Right lobe of liver (tissue), 6 donors: Measurements from ENCODE around the gene SRRM3. TPM values are rescaled to one million over a fixed set of nuclear protein-coding genes. Genes with fewer than 3 reads are reported as not detected.
"Not testable (repeated sequence)": the region's sequence is repeated elsewhere in the genome, so short reads cannot be mapped to it uniquely, and the experiment has no call there.

Experiments
- ATAC-seq, 4 donors: fragments of 200-7000 bp; cut with Tn5 transposase; one replicate each; pipeline ENCODE4 v1.9.1; 2020; ENCODE audit warnings: mild to moderate bottlenecking in 4 of 4, moderate library complexity in 4 of 4
- DNase-seq, 3 donors: peaks; one replicate each; pipeline ENCODE4 v3.0.0-alpha.2; 2020
- H3K27ac ChIP-seq, 3 donors: fragments of 200-600 bp; one replicate each; pipeline ENCODE4 v1.8.0; 2022
- H3K27me3 ChIP-seq, 2 donors: fragments of 200-600 bp; one replicate each; pipeline ENCODE4 v1.8.0; 2022
- H3K36me3 ChIP-seq, 4 donors: fragments of 200-600 bp; sonication (generic) in 1 of 4; one replicate each; pipeline versions ENCODE4 v1.5.1 to v1.8.0; 2017 to 2022; ENCODE audit warnings: control low read depth in 1 of 4
- H3K4me1 ChIP-seq, 4 donors: fragments of 200-600 bp; sonication (generic) in 1 of 4; one replicate each; pipeline versions ENCODE4 v1.5.1 to v1.8.0; 2017 to 2022; ENCODE audit warnings: control low read depth in 1 of 4
- H3K4me3 ChIP-seq, 3 donors: fragments of 200-600 bp; one replicate each; pipeline ENCODE4 v1.8.0; 2022
- H3K9me3 ChIP-seq, 4 donors: fragments of 200-600 bp; sonication (generic) in 1 of 4; one replicate each; pipeline versions ENCODE4 v1.5.1 to v1.8.0; 2017 to 2022; ENCODE audit warnings: control low read depth in 1 of 4
- CTCF ChIP-seq, 4 donors: fragments of 200-600 bp in 3 of 4; fragments of 450-650 bp in 1 of 4; IDR thresholded peaks; one replicate each; pipeline versions ENCODE4 v1.5.1 to v1.8.0; 2016 to 2022; ENCODE audit warnings: antibody characterized with exemption in 4 of 4, mild to moderate bottlenecking in 2 of 4
- POLR2A ChIP-seq: fragments of 450-650 bp; IDR thresholded peaks from one replicate; pipeline ENCODE4 v1.6.1; 2017; ENCODE audit warnings: antibody characterized with exemption, mild to moderate bottlenecking
- WGBS: methylation state at CpG from one replicate; pipeline ENCODE4 v1.1.6; 2018; ENCODE audit warnings: low coverage, low lambda C conversion rate; ENCODE audit not compliant: insufficient coverage; ENCODE audit errors: missing lambda C conversion rate; 5-methylcytosine and 5-hydroxymethylcytosine counted together
- intact Hi-C, 2 donors: fragments of 100-400 bp; cut with DNase I; formaldehyde crosslinking; loops; one replicate each; pipeline versions ENCODE4 v1.11.2 to v1.14.1; 2022
- total RNA-seq, 6 experiments: library from RNA; depleted of rRNA in 2 of 6; stranded (reverse); fragments of >200 nt in 2 of 6; fragmentation: NEBNext Ultra II Directional in 3 of 6; extraction: Animal tissue kit (Norgen Biotek cat#: 25700) in 3 of 6; gene quantifications; one replicate each; pipeline versions ENCODE4 v1.1.0 to v1.2.4, GENCODE V29; 2016 to 2023
- donor health status: DM: no; HTN: yes; CAD: no.
- donor health status: DM: no; HTN: no; CAD: no.
- donor health status: DM: no; HTN: no; CAD: no.
- donor health status: DM: no; HTN: yes; CAD: no.
- donor health status: DM: no; HTN: yes; CAD: no.

The SRRM3 gene
- total RNA-seq, 6 experiments from 2014 or later: 0.14 to 0.37 (median 0.19) TPM; not detected in 2

DNA sequence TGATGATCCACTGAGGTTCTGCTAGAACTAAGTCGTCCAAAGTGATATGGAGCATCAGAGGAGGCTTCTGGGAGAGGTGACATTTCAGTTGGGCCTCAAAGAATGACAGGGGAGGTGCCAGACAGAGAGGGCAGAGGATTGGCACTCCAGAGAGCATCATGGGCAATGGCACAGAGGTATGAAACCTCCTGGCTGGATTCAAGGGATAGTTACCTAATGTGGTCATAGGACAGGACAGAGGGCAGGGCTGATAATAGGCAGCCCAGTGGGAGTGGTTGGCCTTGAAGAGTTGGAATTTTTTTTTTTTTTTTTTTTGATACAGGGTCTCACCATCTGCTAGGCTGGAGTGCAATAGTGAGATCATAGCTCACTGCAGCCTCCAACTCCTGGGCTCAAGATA lies 7.6 kb downstream of the SRRM3 start:
- intact Hi-C loops: no loop called here
- ATAC-seq: peak in 3 of 4 donors; percentile 40 to 66 (median 42)
- Histone ChIP-seq H3K4me3 (no peak overlapping the region), H3K36me3 (no peaks in the 10 kb centered on the region), H3K9me3 (no peaks in the 10 kb centered on the region), H3K4me1 (no peaks in the 10 kb centered on the region), H3K27ac (no peak overlapping the region), H3K27me3 (no peaks in the 10 kb centered on the region)
- TF ChIP-seq POLR2A: no peak
- no peak for TF ChIP-seq CTCF (IDR thresholded peaks at IDR 0.05)
- no peak for DNase-seq
- 0% methylated on average over 1 of the region's 1 CpG for WGBS

DNA sequence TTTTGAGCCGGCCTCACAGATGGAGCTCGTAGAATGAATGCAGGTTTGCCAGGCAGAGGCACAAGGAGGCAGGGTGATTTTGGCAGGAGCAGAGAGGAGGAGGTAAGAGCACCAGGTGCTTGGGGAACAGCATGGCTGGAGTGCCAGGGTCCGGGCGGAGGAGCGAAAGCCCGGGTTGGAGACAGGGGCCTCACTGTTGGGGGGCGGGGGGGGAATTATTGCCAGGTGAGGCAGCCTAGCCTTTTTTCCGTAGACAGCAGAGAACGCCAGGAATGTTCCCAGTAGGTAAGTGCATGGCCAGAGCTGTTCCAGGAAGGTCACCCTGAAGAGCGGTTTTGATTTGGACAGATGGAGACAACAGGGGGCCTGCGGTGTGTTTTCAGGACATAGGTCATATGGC lies 9.5 kb downstream of the SRRM3 start:
- intact Hi-C loops: no loop called here
- H3K27me3 ChIP-seq: no peaks in the 10 kb centered on the region
- no peaks in the 10 kb centered on the region for H3K36me3 ChIP-seq
- H3K4me3 ChIP-seq: no peak overlapping the region
- H3K9me3 ChIP-seq: no peaks in the 10 kb centered on the region
- H3K27ac ChIP-seq: no peak overlapping the region
- no peak for DNase-seq
- no peak for TF ChIP-seq CTCF (IDR thresholded peaks at IDR 0.05)
- no peak for TF ChIP-seq POLR2A
- no peak for ATAC-seq
- H3K4me1 ChIP-seq: no peaks in the 10 kb centered on the region
- 31% methylated on average over 2 of the region's 11 CpGs for WGBS

- H3K4me1 ChIP-seq, H3K4me3 ChIP-seq, intact Hi-C loops, ATAC-seq, H3K27ac ChIP-seq, H3K27me3 ChIP-seq, H3K36me3 ChIP-seq, H3K9me3 ChIP-seq, DNase-seq: not testable (repeated sequence)
- 81% methylated on average over 4 of the region's 4 CpGs for WGBS
These were observed 13.7 kb downstream of the SRRM3 start for GRCh38 chr7:76215349-76215748.

GRCh38 chr7:76216381-76217082 lies 14.8 kb downstream of the SRRM3 start:
- Histone ChIP-seq H3K27me3 (no peaks in the 10 kb centered on the region), H3K4me3 (no peak overlapping the region), H3K36me3 (no peaks in the 10 kb centered on the region), H3K4me1 (no peaks in the 10 kb centered on the region), H3K9me3 (no peaks in the 10 kb centered on the region), H3K27ac (no peak overlapping the region)
- TF ChIP-seq CTCF (IDR thresholded peaks at IDR 0.05) (no peak), POLR2A (no peak)
- ATAC-seq (no peak), DNase-seq (no peak)
- intact Hi-C loops: no loop called here
- WGBS: 32% methylated on average over 7 of the region's 9 CpGs

DNA sequence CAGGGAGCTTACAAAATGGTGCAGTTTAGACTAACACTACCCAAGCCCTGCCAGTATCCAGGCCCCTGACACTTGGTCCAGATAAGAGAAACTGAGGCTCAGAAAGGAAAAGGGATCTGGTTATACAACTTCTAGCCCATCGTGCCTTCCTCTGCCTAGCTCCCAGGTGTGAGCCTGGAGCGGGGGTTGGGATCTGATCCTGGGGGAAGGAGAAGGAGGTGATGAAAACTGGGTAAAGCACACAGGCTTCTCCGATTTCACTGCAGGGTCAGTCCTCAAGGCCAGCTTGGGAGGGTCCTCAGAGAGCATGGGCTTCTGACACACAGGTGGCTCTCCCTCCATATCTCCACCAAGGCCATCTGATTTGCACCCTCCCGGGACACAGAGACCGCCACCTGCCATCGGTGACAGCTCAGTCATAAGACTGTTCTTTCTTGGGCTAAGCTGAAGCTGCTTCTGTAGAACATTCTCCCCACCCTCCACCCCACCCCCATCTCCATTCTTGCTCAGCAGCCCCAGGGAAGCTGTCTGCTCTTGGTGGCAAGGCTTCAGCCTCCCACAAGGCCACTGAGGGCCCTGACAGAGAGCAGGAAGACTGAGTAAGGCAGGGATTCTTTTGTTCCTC lies 16.4 kb downstream of the SRRM3 start:
- H3K4me3 ChIP-seq: no peak overlapping the region
- no peaks in the 10 kb centered on the region for H3K27me3 ChIP-seq
- intact Hi-C loops: no loop called here
- H3K4me1 ChIP-seq: no peaks in the 10 kb centered on the region
- no peaks in the 10 kb centered on the region for H3K36me3 ChIP-seq
- 0% methylated on average over 1 of the region's 6 CpGs for whole genome bisulfite sequencing
- no peak for DNase-seq
- TF ChIP-seq POLR2A (no peak), CTCF (IDR thresholded peaks at IDR 0.05) (no peak)
- no peaks in the 10 kb centered on the region for H3K9me3 ChIP-seq
- ATAC-seq: no peak
- H3K27ac ChIP-seq: no peak overlapping the region
